ENCODE results near the gene TMEM171. TPM values are rescaled to one million over a fixed set of nuclear protein-coding genes. Genes with fewer than 3 reads are reported as not detected.

Gene TMEM171
- total and polyA plus RNA-seq, 2 of the 8 experiments (the other 6 are each of a cell fraction or from before 2014, with no cell fraction given) = 1.0 to 2.2 TPM

- POLR2A ChIA-PET (ENCODE audit: partially characterized antibody) = no interaction called here
- CTCF ChIA-PET (ENCODE audit: partially characterized antibody) = interaction anchor here (0.7 to 2.7 kb wide), 6 partner anchors 12 to 121 kb away, joined by 3 to 18 read pairs (median 6); no protein-coding TSS in a partner anchor
- Histone ChIP-seq H3K23me2 (ENCODE audit: low read depth, low read length) (no peaks in the 10 kb centered on the region), H3K79me2 (ENCODE audit: control insufficient read depth in 1 of 2, insufficient read depth in 2 of 2, low read length in 2 of 2) (no peaks in the 10 kb centered on the region), H4K8ac (ENCODE audit: extremely low read depth, insufficient read depth, low read length) (no peak overlapping the region), H3K4ac (replicated peaks; ENCODE audit: insufficient read length, low read depth, low read length) (no peak overlapping the region), H4K20me1 (replicated peaks in 1 of 2; ENCODE audit: control insufficient read depth in 1 of 2, insufficient read depth in 2 of 2, low read length in 2 of 2) (no peaks in the 10 kb centered on the region), H2BK20ac (ENCODE audit: low read length) (no peak overlapping the region), H3K14ac (ENCODE audit: insufficient read length) (no peak overlapping the region), H3K9me3 (ENCODE audit: insufficient read depth in 2 of 2, low read depth in 1 of 2, low read length in 1 of 2) (peaks cover 4 to 7% of the 10 kb centered on the region in 2 experiments; a peak in 1 of 4 replicates), H4K91ac (replicated peaks; ENCODE audit: insufficient read length, low read length) (no peak overlapping the region), H2BK12ac (ENCODE audit: low read depth, low read length) (no peak overlapping the region), H3K27me3 (replicated peaks in 1 of 4; ENCODE audit: control insufficient read depth in 3 of 4, extremely low read depth in 1 of 4, insufficient read depth in 3 of 4, low read length in 3 of 4) (no peaks in the 10 kb centered on the region), H3K36me3 (ENCODE audit: control insufficient read depth in 2 of 4, insufficient read depth in 4 of 4, low read length in 3 of 4) (no peaks in the 10 kb centered on the region), H3K27ac (ENCODE audit: low read depth, low read length) (no peak overlapping the region), H3K79me1 (ENCODE audit: low read depth, low read length) (no peaks in the 10 kb centered on the region), H3K9ac (replicated peaks in 1 of 4; ENCODE audit: extremely low read depth in 1 of 4, low read depth in 3 of 4, low read length in 3 of 4) (no peak overlapping the region), H2BK5ac (ENCODE audit: low read depth, low read length) (no peak overlapping the region), H2BK120ac (replicated peaks; ENCODE audit: low read depth, low read length) (no peak overlapping the region), H3K56ac (replicated peaks; ENCODE audit: insufficient read length, low read depth, low read length) (no peak overlapping the region), H2AK5ac (ENCODE audit: low read depth, low read length) (no peak overlapping the region), H2AFZ (ENCODE audit: low read length) (no peak overlapping the region), H3K18ac (ENCODE audit: extremely low read depth, low read length) (no peak overlapping the region), H3K4me2 (ENCODE audit: insufficient read depth in 1 of 2, low read depth in 2 of 2, low read length in 2 of 2) (no peak overlapping the region), H3K4me1 (replicated peaks in 1 of 4; ENCODE audit: control insufficient read depth in 3 of 4, insufficient read depth in 4 of 4, low read length in 3 of 4) (no peaks in the 10 kb centered on the region), H4K5ac (ENCODE audit: insufficient read length, low read depth, low read length) (no peak overlapping the region), H2BK15ac (ENCODE audit: low read length) (no peak overlapping the region), H3K4me3 (ENCODE audit: extremely low read depth in 1 of 4, insufficient read depth in 2 of 4, low read depth in 3 of 4, low read length in 4 of 4) (no peak overlapping the region), H3K23ac (ENCODE audit: insufficient read length) (no peak overlapping the region)
- no peak for TF ChIP-seq CREB1 (IDR thresholded peaks at IDR 0.05)
- no peak for TF ChIP-seq RAD21 (IDR thresholded peaks at IDR 0.05 in 1 of 2, conservative IDR thresholded peaks at IDR 0.05 in 1 of 2; ENCODE audit: low read depth in 2 of 2, low read length in 2 of 2)
- no peak for FAIRE-seq
- WGBS, 2 experiments (ENCODE audit: extremely low coverage in 1 of 2, insufficient coverage in 1 of 2, insufficient read length in 1 of 2, insufficient replicate concordance in 2 of 2, low coverage in 1 of 2, low lambda C conversion rate in 2 of 2, missing lambda C conversion rate in 1 of 2) = 91% methylated on average over 6 of the region's 6 CpGs; no CpG with 5 or more reads in 1 of the 2 experiments
- no peak for DNase-seq (ENCODE audit: low read depth in 1 of 2, low spot score in 2 of 2)
Observed at GRCh38 chr5:73095564-73096238, 24.7 kb upstream of the TMEM171 start.
